VCaP (cell line): ENCODE results near the gene TNFSF18.

Experiments used
- H3K27ac ChIP-seq: fragments of 450-650 bp; 2 replicates; pipeline ENCODE4 v1.5.1; 2017
- TF ChIP-seq, protein P1 (sequence below): fragments of 450-650 bp; conservative IDR thresholded peaks from 2 replicates; pipeline ENCODE4 v1.5.1; 2017; ENCODE audit warnings: mild to moderate bottlenecking, moderate library complexity

Gene TNFSF18

DNA sequence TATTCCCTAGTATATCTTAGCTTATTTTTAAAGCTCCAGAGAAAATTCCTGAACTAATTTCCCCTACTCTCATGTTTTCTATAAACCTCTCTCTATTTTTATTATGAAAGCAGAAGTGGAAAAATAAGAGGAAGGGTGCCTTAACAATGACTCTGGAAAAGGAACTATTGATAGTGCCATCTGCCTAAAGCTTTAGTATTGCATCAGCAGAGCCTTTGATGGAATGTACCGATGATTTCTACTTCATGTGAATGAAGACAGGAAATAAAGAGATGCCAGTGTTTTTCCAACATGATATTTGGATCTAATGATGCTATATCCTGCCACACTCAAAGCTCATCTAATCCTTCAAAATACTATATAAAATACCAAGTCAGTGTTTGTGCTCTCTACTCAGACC is 35.1 kb downstream of the TNFSF18 start:
- TF ChIP-seq, protein P1, sequence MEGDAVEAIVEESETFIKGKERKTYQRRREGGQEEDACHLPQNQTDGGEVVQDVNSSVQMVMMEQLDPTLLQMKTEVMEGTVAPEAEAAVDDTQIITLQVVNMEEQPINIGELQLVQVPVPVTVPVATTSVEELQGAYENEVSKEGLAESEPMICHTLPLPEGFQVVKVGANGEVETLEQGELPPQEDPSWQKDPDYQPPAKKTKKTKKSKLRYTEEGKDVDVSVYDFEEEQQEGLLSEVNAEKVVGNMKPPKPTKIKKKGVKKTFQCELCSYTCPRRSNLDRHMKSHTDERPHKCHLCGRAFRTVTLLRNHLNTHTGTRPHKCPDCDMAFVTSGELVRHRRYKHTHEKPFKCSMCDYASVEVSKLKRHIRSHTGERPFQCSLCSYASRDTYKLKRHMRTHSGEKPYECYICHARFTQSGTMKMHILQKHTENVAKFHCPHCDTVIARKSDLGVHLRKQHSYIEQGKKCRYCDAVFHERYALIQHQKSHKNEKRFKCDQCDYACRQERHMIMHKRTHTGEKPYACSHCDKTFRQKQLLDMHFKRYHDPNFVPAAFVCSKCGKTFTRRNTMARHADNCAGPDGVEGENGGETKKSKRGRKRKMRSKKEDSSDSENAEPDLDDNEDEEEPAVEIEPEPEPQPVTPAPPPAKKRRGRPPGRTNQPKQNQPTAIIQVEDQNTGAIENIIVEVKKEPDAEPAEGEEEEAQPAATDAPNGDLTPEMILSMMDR = no peak
- H3K27ac ChIP-seq = no peak overlapping the region

DNA sequence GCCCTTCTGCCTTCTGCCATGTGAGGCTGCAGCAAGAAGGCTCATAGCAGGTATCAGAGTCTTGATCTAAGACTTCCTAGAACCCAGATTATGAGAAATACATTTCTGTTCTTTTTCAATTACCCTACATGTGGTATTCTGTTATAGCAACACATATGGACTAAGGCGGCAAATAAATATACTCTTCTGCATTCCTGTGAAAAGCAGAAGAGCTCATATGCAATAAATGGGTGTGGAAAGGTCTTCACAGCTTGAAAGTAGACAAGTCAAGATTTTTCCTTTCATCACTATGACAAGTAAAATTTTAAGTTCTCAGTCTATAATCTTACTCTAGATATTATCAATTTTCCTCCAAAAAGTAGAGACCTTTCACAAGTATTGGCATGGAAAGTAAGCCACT is 36.6 kb downstream of the TNFSF18 start:
- no peak overlapping the region for H3K27ac ChIP-seq
- TF ChIP-seq, protein P1 = no peak

DNA sequence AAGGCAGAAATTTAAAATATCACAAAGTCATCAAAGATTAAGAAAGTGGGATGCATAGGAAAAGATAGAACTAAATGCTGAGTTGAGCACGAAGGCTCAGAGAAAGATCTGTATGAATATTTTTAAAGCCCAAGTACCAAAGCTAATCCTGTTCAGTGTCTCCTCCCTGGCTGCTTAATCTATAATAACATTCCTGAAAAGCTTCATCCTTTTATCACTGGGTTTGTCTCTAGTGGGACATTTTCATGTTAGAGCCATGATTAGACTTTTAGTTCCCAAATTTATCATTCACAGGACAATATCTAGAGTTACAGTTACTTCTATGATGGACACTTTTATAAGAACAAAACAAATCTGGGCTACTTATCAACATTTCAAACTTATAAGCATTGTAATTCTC is 38.6 kb downstream of the TNFSF18 start:
- TF ChIP-seq, protein P1 = no peak
- no peak overlapping the region for H3K27ac ChIP-seq

DNA sequence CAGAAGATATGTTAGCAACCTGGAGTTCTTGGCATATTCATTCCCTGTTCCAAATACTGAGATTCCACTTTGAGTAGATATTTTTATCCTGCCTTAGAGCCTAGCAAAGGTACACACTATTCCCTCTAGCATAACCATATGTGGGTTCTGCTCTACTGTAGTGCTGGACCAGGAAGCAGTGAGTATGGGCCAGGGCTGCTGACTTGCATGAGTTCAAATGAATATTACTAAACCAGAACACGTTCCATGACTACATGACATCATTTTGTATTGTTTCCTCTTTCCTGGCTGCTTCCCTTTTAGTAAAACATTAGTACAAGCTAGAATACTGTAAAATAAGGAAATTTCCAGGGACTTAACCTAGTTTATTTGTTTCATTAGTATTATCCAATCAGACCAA is 41.1 kb downstream of the TNFSF18 start:
- no peak overlapping the region for H3K27ac ChIP-seq
- TF ChIP-seq, protein P1 = no peak

DNA sequence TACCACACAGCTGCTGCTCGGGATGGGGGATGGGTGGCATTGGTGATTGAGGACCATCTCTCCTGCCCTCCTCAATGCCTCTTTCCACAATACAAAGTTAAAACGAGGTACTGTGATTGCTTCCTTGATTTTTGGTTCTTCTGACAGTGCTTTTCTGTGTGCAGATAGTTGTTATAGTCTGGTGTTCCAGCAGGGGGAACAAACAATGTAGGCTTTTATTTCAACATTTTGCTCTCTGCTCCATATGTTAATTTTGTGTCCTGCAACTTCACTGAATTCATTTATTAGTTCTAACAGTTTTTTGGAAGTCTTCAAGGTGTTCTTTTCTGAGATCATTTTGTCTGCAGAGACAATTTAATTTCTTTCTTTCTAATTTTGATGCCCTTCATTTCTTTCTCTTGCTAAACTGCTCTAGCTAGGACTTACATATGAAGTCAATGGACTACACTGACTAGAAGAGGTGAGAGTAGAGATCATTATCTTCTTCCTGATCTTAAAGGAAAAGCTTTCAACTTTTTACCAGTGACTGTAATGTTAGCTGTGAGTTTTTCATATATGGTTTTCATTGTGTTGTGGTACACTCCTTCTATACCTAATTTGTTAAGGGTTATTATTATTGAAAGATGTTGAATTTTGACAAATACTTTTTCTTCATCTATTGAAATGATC is 45.4 kb downstream of the TNFSF18 start:
- no peak overlapping the region for H3K27ac ChIP-seq
- TF ChIP-seq, protein P1 = no peak

DNA sequence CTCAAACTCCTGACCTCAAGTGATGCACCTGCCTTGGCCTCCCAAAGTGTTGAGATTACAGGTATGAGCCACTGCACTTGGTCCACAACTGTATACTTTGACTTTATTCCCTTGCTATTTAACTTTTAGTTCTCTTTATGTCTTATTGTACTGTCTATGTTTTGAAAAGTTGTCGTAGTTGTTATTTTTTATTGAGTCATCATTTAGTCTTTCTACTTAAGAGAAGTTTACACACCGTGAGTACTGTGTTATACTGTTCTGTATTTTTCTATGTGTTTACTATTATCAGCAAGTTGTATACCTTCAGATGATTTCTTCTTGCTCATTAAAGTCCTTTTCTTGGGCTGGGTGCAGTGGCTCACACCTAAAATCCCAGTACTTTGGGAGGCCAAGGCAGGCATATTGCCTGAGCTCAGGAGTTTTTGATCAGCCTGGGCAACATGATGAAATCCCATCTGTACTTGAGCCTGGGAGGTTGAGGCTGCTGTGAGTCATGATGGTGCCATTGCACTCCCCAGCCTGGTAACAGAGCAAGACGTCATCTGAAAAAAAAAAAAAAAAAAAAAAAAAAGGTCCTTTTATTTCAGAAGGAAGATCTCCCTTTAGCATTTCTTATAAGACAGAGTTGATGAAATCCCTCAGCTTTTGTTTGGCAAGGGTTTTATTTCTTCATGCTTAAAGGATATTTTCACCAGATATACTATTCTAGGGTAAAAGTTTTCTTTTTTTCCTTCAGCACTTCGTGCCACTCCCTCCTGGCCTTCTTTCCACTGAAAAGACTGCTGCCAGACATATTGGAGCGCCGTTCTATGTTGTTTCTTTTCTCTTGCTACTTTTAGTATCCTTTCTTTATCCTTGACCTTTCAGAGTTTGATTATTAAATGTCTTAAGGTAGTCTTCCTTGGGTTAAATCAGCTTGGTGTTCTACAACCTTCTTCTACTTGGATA is 47.6 kb downstream of the TNFSF18 start:
- no peak overlapping the region for H3K27ac ChIP-seq
- TF ChIP-seq, protein P1 = no peak

DNA sequence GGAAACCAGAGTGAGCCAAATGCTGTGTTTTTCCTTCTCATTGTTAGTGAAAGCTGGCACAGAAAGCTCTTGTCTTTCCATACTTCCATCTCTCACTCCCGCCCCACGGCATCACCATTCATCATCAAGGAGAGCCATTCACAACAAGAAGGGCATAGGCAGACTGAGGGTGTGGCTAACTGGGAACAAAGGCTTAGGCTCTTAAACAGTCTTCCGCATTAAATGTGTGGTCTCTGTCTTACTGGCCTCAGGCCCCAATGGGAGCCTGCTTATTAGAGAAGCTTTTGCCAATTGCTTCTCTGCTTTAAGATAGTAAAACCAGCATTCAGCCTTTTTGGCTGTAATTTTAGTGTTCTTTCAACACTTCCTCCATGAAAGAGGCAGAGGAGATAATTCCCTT is 51.4 kb downstream of the TNFSF18 start:
- TF ChIP-seq, protein P1 = no peak
- H3K27ac ChIP-seq = no peak overlapping the region
